Esophagus (tissue), 2 donors: ENCODE measurements around the gene TUNAR. TPM values are rescaled to one million over a fixed set of nuclear protein-coding genes. Genes with fewer than 3 reads are reported as not detected.

Experiments
- H3K27ac ChIP-seq, 2 donors: one replicate each; pipeline ENCODE4 v1.5.1; 2013; ENCODE audit warnings: low read depth in 2 of 2, mild to moderate bottlenecking in 2 of 2, inconsistent platforms in 1 of 2, low read length in 1 of 2, moderate library complexity in 1 of 2
- H3K27me3 ChIP-seq, 2 donors: one replicate each; pipeline ENCODE4 v1.6.1; 2013; ENCODE audit warnings: low read length in 2 of 2, control low read depth in 1 of 2, mild to moderate bottlenecking in 1 of 2; ENCODE audit not compliant: insufficient read depth in 2 of 2, control insufficient read depth in 1 of 2
- H3K36me3 ChIP-seq, 2 donors: one replicate each; pipeline ENCODE4 v1.6.1; 2013; ENCODE audit warnings: low read length in 1 of 2; ENCODE audit not compliant: control insufficient read depth in 2 of 2, insufficient read depth in 2 of 2
- H3K4me1 ChIP-seq, 2 donors: one replicate each; pipeline ENCODE4 v1.6.1; 2013; ENCODE audit warnings: low read length in 1 of 2; ENCODE audit not compliant: control insufficient read depth in 2 of 2, insufficient read depth in 2 of 2
- H3K4me3 ChIP-seq, 2 donors: one replicate each; pipeline ENCODE4 v1.5.1; 2013; ENCODE audit warnings: low read length in 2 of 2, mild to moderate bottlenecking in 2 of 2, low read depth in 1 of 2, moderate library complexity in 1 of 2
- H3K9me3 ChIP-seq, 2 donors: one replicate each; pipeline ENCODE4 v1.6.1; 2013; ENCODE audit warnings: mild to moderate bottlenecking in 2 of 2, low read depth in 1 of 2, low read length in 1 of 2, moderate library complexity in 1 of 2; ENCODE audit not compliant: control insufficient read depth in 2 of 2, insufficient read depth in 1 of 2
- WGBS, 2 donors: extraction: QIAGEN DNeasy Blood & Tissue Kit; methylation state at CpG; one replicate each; pipeline ENCODE4 v1.1.7; 2013; 5-methylcytosine and 5-hydroxymethylcytosine counted together
- polyA plus RNA-seq, 2 donors: library from polyadenylated mRNA; stranded (reverse); fragments of 200-250 nt; gene quantifications; one replicate each; pipeline ENCODE4 v1.2.3, GENCODE V29; 2013
- donor health status: healthy with polysubstance abuse.
- donor health status: Bipolar disorder and iron deficiency.

TUNAR gene
- polyA plus RNA-seq, 2 donors, result 0.01 TPM; not detected in 1

- Histone ChIP-seq H3K4me1 (no peaks in the 10 kb centered on the region), H3K4me3 (no peak overlapping the region), H3K9me3 (no peaks in the 10 kb centered on the region), H3K27ac (no peak overlapping the region), H3K36me3 (no peaks in the 10 kb centered on the region), H3K27me3 (no peaks in the 10 kb centered on the region)
- WGBS, 2 donors, result 63 to 68% methylated on average over 2 of the region's 2 CpGs
These were observed 52.1 kb downstream of the TUNAR start for GRCh38 chr14:95928751-95929150.

DNA sequence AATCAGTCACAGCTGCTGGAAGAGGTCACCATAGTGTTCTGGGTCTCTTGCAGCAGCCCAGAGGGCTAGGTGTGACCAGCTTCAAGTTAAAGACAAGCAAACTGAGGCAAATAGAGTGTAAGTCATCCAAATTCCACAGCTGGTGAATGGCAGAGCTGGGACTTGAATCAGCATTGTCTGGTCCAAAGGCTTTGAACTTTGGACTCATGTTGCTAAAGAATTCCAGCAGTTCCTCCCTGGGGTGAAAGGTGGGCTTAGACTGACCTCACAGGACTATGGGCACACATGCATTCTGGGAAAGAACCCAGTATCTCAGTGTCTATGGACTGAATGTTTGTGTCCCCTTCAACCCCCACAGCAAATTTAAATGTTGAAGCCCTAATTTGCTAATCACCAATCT is 54.8 kb downstream of the TUNAR start:
- no peak overlapping the region for H3K27ac ChIP-seq
- H3K36me3 ChIP-seq, result no peaks in the 10 kb centered on the region
- H3K4me1 ChIP-seq, result no peaks in the 10 kb centered on the region
- no peaks in the 10 kb centered on the region for H3K9me3 ChIP-seq
- no peak overlapping the region for H3K4me3 ChIP-seq
- no peaks in the 10 kb centered on the region for H3K27me3 ChIP-seq

GRCh38 chr14:95935228-95935822 is 58.7 kb downstream of the TUNAR start:
- no peaks in the 10 kb centered on the region for H3K36me3 ChIP-seq
- no peak overlapping the region for H3K4me3 ChIP-seq
- whole genome bisulfite sequencing, 2 donors, result 11 to 18% methylated on average over 2 of the region's 2 CpGs
- H3K27ac ChIP-seq, result no peak overlapping the region
- H3K4me1 ChIP-seq, result no peaks in the 10 kb centered on the region
- no peaks in the 10 kb centered on the region for H3K27me3 ChIP-seq
- H3K9me3 ChIP-seq, result peaks cover 0 to 2% of the 10 kb centered on the region in 2 donors

DNA sequence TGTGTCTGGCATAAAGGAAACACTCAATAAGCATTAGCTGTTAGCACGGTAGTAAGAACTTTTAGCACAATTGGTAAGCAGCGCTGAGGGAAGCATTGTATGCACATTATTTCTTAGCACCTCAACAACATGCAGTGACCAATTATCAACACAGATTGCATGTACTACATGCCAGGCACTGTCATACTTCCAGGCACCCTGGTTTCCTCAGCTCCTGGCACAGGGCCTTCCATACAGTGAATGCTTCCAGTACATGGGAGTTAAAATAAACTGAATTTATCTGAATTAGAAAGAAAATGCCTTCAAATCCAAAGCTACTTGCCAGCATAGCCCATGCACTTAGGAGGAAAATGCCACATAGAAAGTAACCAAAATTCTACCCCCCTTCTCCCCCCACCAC is 59.4 kb downstream of the TUNAR start:
- Histone ChIP-seq H3K36me3 (no peaks in the 10 kb centered on the region), H3K4me3 (no peak overlapping the region), H3K9me3 (peaks cover 0 to 2% of the 10 kb centered on the region in 2 donors), H3K4me1 (no peaks in the 10 kb centered on the region), H3K27me3 (no peaks in the 10 kb centered on the region), H3K27ac (no peak overlapping the region)
- 81 to 92% methylated on average over 2 of the region's 2 CpGs for WGBS, 2 donors

DNA sequence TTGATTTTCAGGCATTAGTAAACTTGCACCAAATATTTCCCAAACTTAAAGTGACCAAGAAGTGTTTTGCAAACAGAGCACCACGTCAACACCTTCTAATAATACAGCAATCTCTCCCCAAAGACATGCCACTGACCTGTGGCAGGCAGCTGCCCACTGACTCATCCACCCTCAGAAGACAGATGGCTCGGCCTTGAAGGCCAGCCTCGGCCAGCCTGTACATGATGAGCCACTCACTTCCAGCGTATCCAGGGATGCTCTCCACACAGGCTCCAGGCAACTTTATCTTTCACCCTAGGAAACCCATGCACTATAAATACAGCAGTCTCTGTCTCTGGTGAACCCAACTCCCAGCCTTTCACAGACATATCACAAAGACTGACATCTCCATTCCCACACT is 62.7 kb downstream of the TUNAR start:
- no peak overlapping the region for H3K4me3 ChIP-seq
- WGBS, 2 donors, result 63 to 69% methylated on average over 4 of the region's 4 CpGs
- H3K4me1 ChIP-seq, result no peaks in the 10 kb centered on the region
- H3K27ac ChIP-seq, result no peak overlapping the region
- H3K9me3 ChIP-seq, result peaks cover 2 to 6% of the 10 kb centered on the region in 2 donors
- H3K36me3 ChIP-seq, result no peaks in the 10 kb centered on the region
- no peaks in the 10 kb centered on the region for H3K27me3 ChIP-seq

- Histone ChIP-seq H3K27ac (no peak overlapping the region), H3K4me3 (no peak overlapping the region), H3K9me3 (peaks cover 2 to 6% of the 10 kb centered on the region in 2 donors), H3K36me3 (no peaks in the 10 kb centered on the region), H3K27me3 (no peaks in the 10 kb centered on the region), H3K4me1 (no peaks in the 10 kb centered on the region)
- WGBS, 2 donors, result 19 to 30% methylated on average over 2 of the region's 2 CpGs
These were observed 65.3 kb downstream of the TUNAR start for GRCh38 chr14:95941897-95942296.

- Histone ChIP-seq H3K36me3 (no peaks in the 10 kb centered on the region), H3K4me1 (no peaks in the 10 kb centered on the region), H3K9me3 (peaks cover 2 to 6% of the 10 kb centered on the region in 2 donors), H3K4me3 (no peak overlapping the region), H3K27ac (no peak overlapping the region), H3K27me3 (no peaks in the 10 kb centered on the region)
- WGBS, 2 donors, result 25 to 35% methylated on average over 4 of the region's 4 CpGs
These were observed 67.1 kb downstream of the TUNAR start for GRCh38 chr14:95943699-95944098.

GRCh38 chr14:95944462-95944861 is 67.8 kb downstream of the TUNAR start:
- no peaks in the 10 kb centered on the region for H3K27me3 ChIP-seq
- no peak overlapping the region for H3K4me3 ChIP-seq
- H3K4me1 ChIP-seq, result no peaks in the 10 kb centered on the region
- peaks cover 2 to 4% of the 10 kb centered on the region in 2 donors for H3K9me3 ChIP-seq
- 48 to 63% methylated on average over 6 of the region's 6 CpGs for WGBS, 2 donors
- H3K27ac ChIP-seq, result no peak overlapping the region
- no peaks in the 10 kb centered on the region for H3K36me3 ChIP-seq

DNA sequence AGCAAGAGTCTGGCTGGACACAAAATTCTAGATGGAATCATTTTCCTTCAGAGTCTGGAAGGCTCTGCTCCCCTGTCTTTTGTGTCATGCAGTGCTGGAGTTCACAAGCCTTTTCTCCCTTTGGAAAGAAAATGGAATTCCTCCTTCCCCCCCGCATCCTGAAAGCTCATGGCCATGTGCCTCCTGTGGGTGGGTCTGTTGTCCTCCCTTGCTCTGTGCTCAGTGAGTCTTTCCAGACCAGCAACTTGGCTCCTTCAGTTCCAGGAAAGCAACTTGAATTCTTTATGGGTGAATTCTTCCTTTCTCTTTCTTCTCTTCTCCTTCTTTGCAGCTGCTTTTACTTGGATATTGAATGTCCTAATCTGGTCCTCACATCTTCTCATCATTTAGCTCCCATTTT is 70.2 kb downstream of the TUNAR start:
- no peak overlapping the region for H3K27ac ChIP-seq
- no peaks in the 10 kb centered on the region for H3K36me3 ChIP-seq
- WGBS, 2 donors, result 61 to 84% methylated on average over 1 of the region's 1 CpG
- no peaks in the 10 kb centered on the region for H3K4me1 ChIP-seq
- H3K27me3 ChIP-seq, result no peaks in the 10 kb centered on the region
- peaks cover 2 to 4% of the 10 kb centered on the region in 2 donors for H3K9me3 ChIP-seq
- H3K4me3 ChIP-seq, result no peak overlapping the region

DNA sequence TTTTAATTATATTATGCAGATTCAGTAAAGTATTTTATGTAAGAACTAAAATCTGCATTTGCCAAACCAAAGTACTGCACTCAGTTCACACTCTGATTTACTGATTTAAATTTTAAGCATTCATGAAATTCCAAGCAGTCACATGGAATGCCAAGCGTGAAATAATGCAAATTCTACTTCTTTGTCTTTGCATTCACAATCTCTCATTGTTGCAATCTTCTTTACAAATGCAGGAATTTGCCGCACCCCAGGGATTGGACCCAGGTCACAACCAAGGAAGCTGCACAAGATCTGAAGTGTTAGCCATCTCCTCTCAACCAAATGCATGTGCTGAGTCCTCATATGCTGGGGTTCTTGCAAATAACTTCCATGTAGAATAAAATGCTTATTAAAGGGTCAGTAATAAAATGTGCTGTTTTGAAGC is 71.9 kb downstream of the TUNAR start:
- WGBS, 2 donors, result 6 to 10% methylated on average over 2 of the region's 2 CpGs
- Histone ChIP-seq H3K4me1 (no peaks in the 10 kb centered on the region), H3K9me3 (no peaks in the 10 kb centered on the region), H3K27ac (no peak overlapping the region), H3K27me3 (no peaks in the 10 kb centered on the region), H3K36me3 (no peaks in the 10 kb centered on the region), H3K4me3 (no peak overlapping the region)
